ENCODE results near the gene SLC6A18.

SLC6A18 gene

DNA sequence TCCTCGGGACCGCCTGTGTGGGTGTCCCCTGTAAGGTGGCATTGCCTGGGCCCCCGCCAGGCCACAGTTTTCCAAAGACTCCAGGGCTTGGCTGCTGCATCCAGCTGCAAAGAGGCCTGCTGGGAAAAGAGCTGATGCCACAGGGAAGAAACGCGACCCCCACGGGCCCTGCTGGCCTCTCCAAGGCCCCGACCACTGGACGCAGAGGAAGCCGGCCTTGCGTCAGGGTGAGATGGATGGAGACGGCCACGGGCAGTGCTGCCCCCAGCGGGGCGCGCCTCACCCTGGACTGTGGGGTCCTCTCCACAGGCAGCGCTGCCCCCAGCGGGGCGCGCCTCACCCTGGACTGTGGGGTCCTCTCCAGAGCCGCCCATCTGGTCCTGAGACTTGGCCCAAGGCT is 45.1 kb upstream of the SLC6A18 start:
- no peaks in the 10 kb centered on the region for H3K9me3 ChIP-seq (replicated peaks; ENCODE audit: insufficient read depth, low read length)
- H3K4me1 ChIP-seq (ENCODE audit: low read length): no peaks in the 10 kb centered on the region
- no peaks in the 10 kb centered on the region for H3F3A ChIP-seq (ENCODE audit: insufficient read depth, low read length)

DNA sequence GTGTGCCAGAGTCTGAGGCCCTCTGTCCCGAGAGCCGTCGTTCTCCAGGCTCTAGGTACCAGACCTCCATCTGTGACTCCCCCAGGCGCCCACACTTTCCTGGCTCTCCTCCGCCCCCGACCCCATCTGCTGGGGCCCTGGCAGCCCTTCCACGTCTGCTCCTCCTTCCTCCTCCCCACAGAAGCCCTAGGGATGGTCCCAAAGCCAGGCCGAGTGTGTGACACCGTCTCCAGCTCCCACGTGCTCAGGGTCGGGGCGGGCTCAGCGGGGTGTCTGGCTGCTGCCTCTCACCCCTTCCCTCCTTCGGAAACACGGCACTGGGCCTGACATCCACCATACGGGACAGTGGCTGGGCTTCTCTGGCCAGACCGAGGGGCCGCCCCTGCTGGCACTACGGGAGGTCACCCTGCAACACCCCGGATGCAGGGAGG is 44.3 kb upstream of the SLC6A18 start:
- no peak for DNase-seq
- H3K79me2 ChIP-seq (ENCODE audit: low read length): no peaks in the 10 kb centered on the region
- no peaks in the 10 kb centered on the region for H3K9me2 ChIP-seq (replicated peaks; ENCODE audit: insufficient read depth, low read length)
- no peak overlapping the region for H3K4me3 ChIP-seq (ENCODE audit: low read length)
- H4K20me1 ChIP-seq (ENCODE audit: insufficient read depth, low read length): no peaks in the 10 kb centered on the region
- TF ChIP-seq EZH2 (optimal IDR thresholded peaks at IDR 0.05; ENCODE audit: low read depth, low read length): no peak
- no peaks in the 10 kb centered on the region for H3K9me3 ChIP-seq (replicated peaks; ENCODE audit: insufficient read depth, low read length)
- no peaks in the 10 kb centered on the region for H3K4me1 ChIP-seq (ENCODE audit: low read length)
- no peaks in the 10 kb centered on the region for H3K27me3 ChIP-seq (replicated peaks; ENCODE audit: insufficient read depth, low read length)
- H3K36me3 ChIP-seq (replicated peaks; ENCODE audit: insufficient read depth, low read length): no peaks in the 10 kb centered on the region
- H2AFZ ChIP-seq (ENCODE audit: low read length): no peak overlapping the region
- H3K4me2 ChIP-seq (ENCODE audit: low read depth, low read length): no peak overlapping the region
- H3K9ac ChIP-seq (ENCODE audit: low read length): no peak overlapping the region
- H3K27ac ChIP-seq (ENCODE audit: low read length): no peak overlapping the region
- H3F3A ChIP-seq (ENCODE audit: insufficient read depth, low read length): no peaks in the 10 kb centered on the region

More for the DNA sequence above, 45.1 kb upstream of the SLC6A18 start:
- Histone ChIP-seq H3K4me2 (ENCODE audit: low read depth, low read length) (no peak overlapping the region), H3K9ac (ENCODE audit: low read length) (no peak overlapping the region), H3K4me3 (ENCODE audit: low read length) (no peak overlapping the region), H4K20me1 (ENCODE audit: insufficient read depth, low read length) (no peaks in the 10 kb centered on the region), H3K36me3 (replicated peaks; ENCODE audit: insufficient read depth, low read length) (no peaks in the 10 kb centered on the region), H3K27ac (ENCODE audit: low read length) (no peak overlapping the region), H3K9me2 (replicated peaks; ENCODE audit: insufficient read depth, low read length) (no peaks in the 10 kb centered on the region), H3K27me3 (replicated peaks; ENCODE audit: insufficient read depth, low read length) (no peaks in the 10 kb centered on the region), H2AFZ (ENCODE audit: low read length) (no peak overlapping the region), H3K79me2 (ENCODE audit: low read length) (no peaks in the 10 kb centered on the region)
- TF ChIP-seq, protein P1, sequence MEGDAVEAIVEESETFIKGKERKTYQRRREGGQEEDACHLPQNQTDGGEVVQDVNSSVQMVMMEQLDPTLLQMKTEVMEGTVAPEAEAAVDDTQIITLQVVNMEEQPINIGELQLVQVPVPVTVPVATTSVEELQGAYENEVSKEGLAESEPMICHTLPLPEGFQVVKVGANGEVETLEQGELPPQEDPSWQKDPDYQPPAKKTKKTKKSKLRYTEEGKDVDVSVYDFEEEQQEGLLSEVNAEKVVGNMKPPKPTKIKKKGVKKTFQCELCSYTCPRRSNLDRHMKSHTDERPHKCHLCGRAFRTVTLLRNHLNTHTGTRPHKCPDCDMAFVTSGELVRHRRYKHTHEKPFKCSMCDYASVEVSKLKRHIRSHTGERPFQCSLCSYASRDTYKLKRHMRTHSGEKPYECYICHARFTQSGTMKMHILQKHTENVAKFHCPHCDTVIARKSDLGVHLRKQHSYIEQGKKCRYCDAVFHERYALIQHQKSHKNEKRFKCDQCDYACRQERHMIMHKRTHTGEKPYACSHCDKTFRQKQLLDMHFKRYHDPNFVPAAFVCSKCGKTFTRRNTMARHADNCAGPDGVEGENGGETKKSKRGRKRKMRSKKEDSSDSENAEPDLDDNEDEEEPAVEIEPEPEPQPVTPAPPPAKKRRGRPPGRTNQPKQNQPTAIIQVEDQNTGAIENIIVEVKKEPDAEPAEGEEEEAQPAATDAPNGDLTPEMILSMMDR (IDR thresholded peaks at IDR 0.05; ENCODE audit: low read length): no peak
- no peak for TF ChIP-seq EZH2phosphoT487 (IDR thresholded peaks at IDR 0.05; ENCODE audit: low read length)
- no peak for TF ChIP-seq EZH2 (optimal IDR thresholded peaks at IDR 0.05; ENCODE audit: low read depth, low read length)
- DNase-seq: no peak

DNA sequence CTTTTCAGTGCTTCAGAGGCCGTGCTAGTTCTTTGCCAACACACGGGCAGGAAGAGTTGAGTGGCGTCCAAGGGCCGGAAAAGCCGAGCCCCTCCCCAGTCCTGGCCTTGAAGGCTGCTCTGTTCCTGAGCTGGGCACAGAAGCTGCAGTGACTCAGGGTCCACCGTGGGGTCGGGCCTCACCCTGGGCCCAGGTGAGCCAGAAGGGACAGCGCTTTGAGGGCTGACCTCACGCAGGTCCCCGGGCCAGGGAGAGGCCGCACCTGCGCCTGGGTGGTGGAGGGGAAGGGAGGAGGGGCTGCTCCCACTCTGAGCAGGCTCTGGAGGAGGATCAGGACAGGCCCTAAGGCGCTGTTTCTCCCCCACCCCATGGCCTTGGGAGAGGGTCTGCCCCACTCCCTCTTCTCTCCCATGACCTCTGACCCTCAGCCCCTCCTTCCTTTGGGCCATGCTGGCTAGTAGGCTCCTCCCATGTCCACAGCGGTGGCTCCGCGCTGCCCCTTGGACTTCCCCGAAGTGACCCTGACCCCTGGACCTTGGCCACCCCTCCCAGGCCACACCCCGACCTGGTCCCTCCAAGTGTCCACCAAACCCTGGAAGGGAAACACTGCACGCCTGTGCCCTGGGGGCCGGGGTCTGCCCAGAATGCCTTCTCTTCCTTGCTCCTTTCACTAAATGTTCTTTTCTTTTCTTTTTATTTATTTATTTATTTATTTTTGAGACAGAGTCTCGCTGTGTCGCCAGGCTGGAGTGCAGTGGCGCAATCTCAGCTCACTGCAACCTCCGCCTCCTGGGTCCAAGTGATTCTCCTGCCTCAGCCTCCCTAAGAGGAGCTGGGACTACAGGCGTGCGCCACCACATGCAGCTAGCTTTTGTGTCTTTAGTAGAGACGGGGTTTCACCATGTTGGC is 43.5 kb upstream of the SLC6A18 start:
- no peak overlapping the region for H2AFZ ChIP-seq (ENCODE audit: low read length)
- TF ChIP-seq EZH2 (optimal IDR thresholded peaks at IDR 0.05; ENCODE audit: low read depth, low read length) (no peak), EZH2phosphoT487 (IDR thresholded peaks at IDR 0.05; ENCODE audit: low read length) (no peak)
- TF ChIP-seq, protein P1 (IDR thresholded peaks at IDR 0.05; ENCODE audit: low read length): no peak
- H4K20me1 ChIP-seq (ENCODE audit: insufficient read depth, low read length): no peaks in the 10 kb centered on the region
- no peaks in the 10 kb centered on the region for H3K4me1 ChIP-seq (ENCODE audit: low read length)
- no peaks in the 10 kb centered on the region for H3K27me3 ChIP-seq (replicated peaks; ENCODE audit: insufficient read depth, low read length)
- no peak overlapping the region for H3K27ac ChIP-seq (ENCODE audit: low read length)
- H3K9me2 ChIP-seq (replicated peaks; ENCODE audit: insufficient read depth, low read length): no peaks in the 10 kb centered on the region
- no peak overlapping the region for H3K4me2 ChIP-seq (ENCODE audit: low read depth, low read length)
- DNase-seq: no peak
- H3K4me3 ChIP-seq (ENCODE audit: low read length): no peak overlapping the region
- no peaks in the 10 kb centered on the region for H3K36me3 ChIP-seq (replicated peaks; ENCODE audit: insufficient read depth, low read length)
- H3K9me3 ChIP-seq (replicated peaks; ENCODE audit: insufficient read depth, low read length): no peaks in the 10 kb centered on the region
- no peak overlapping the region for H3K9ac ChIP-seq (ENCODE audit: low read length)
- no peaks in the 10 kb centered on the region for H3F3A ChIP-seq (ENCODE audit: insufficient read depth, low read length)
- H3K79me2 ChIP-seq (ENCODE audit: low read length): no peaks in the 10 kb centered on the region

DNA sequence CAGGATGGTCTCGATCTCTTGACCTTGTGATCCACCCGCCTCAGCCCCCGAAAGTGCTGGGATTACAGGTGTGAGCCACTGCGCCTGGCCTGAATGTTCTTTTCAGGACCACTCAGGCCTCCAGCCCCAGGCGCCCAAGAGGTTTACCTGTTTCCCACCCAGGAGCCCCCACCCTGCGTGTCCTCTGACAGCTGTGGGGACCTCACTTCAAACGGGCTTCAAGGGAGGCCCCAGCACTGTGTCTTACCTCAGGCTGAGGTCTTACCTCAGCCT is 42.9 kb upstream of the SLC6A18 start:
- no peaks in the 10 kb centered on the region for H3K79me2 ChIP-seq (ENCODE audit: low read length)
- H3K4me1 ChIP-seq (ENCODE audit: low read length): no peaks in the 10 kb centered on the region
- TF ChIP-seq EZH2 (optimal IDR thresholded peaks at IDR 0.05; ENCODE audit: low read depth, low read length): no peak
- no peak for TF ChIP-seq EZH2phosphoT487 (IDR thresholded peaks at IDR 0.05; ENCODE audit: low read length)
- TF ChIP-seq, protein P1 (IDR thresholded peaks at IDR 0.05; ENCODE audit: low read length): no peak
- no peaks in the 10 kb centered on the region for H3K27me3 ChIP-seq (replicated peaks; ENCODE audit: insufficient read depth, low read length)
- no peak overlapping the region for H3K27ac ChIP-seq (ENCODE audit: low read length)
- no peak overlapping the region for H3K4me2 ChIP-seq (ENCODE audit: low read depth, low read length)
- H4K20me1 ChIP-seq (ENCODE audit: insufficient read depth, low read length): no peaks in the 10 kb centered on the region
- no peak for DNase-seq
- H3K9ac ChIP-seq (ENCODE audit: low read length): no peak overlapping the region
- H3F3A ChIP-seq (ENCODE audit: insufficient read depth, low read length): no peaks in the 10 kb centered on the region
- no peaks in the 10 kb centered on the region for H3K36me3 ChIP-seq (replicated peaks; ENCODE audit: insufficient read depth, low read length)
- no peaks in the 10 kb centered on the region for H3K9me3 ChIP-seq (replicated peaks; ENCODE audit: insufficient read depth, low read length)
- no peak overlapping the region for H3K4me3 ChIP-seq (ENCODE audit: low read length)
- no peaks in the 10 kb centered on the region for H3K9me2 ChIP-seq (replicated peaks; ENCODE audit: insufficient read depth, low read length)
- H2AFZ ChIP-seq (ENCODE audit: low read length): no peak overlapping the region
